HL-60 (cell line): Measurements from ENCODE around the gene PIK3C3.

Experiments used
- DNase-seq, 2 experiments: peaks; one replicate each; pipeline ENCODE4 v3.0.0-alpha.2; 2010 to 2020; ENCODE audit warnings: low read depth in 1 of 2, low spot score in 1 of 2
- H3K27ac ChIP-seq: fragments of 250-450 bp; sonication (Bioruptor Pico); replicated peaks from 2 replicates; pipeline ENCODE4 v1.5.1; 2020; ENCODE audit warnings: mild to moderate bottlenecking, moderate library complexity
- H3K27me3 ChIP-seq: fragments of 250-450 bp; sonication (Bioruptor Pico); 2 replicates; pipeline ENCODE4 v1.5.1; 2021; ENCODE audit warnings: mild to moderate bottlenecking, moderate library complexity; ENCODE audit not compliant: insufficient read depth, poor library complexity, severe bottlenecking
- H3K4me3 ChIP-seq: replicated peaks from 2 replicates; pipeline ENCODE4 v1.5.1; 2011; ENCODE audit warnings: mild to moderate bottlenecking, control low read depth, low read length; ENCODE audit not compliant: insufficient read depth
- GABPA ChIP-seq: IDR thresholded peaks from 2 replicates; pipeline ENCODE4 v1.6.1; 2012; ENCODE audit warnings: low read depth
- POLR2AphosphoS5 ChIP-seq: IDR thresholded peaks from 2 replicates; pipeline ENCODE4 v1.6.1; 2012; ENCODE audit warnings: low read depth
- SPI1 ChIP-seq: IDR thresholded peaks from 2 replicates; pipeline ENCODE4 v1.6.1; 2012; ENCODE audit warnings: low read depth, mild to moderate bottlenecking, borderline replicate concordance
- TF ChIP-seq, protein P1 (sequence below): IDR thresholded peaks from one replicate; pipeline ENCODE4 v1.5.1; 2011; ENCODE audit warnings: low read length, control low read depth, inconsistent platforms; ENCODE audit not compliant: insufficient read depth
- TF ChIP-seq, protein P2 (sequence below): IDR thresholded peaks from 2 replicates; pipeline ENCODE4 v1.6.1; 2012; ENCODE audit warnings: low read depth; ENCODE audit not compliant: insufficient replicate concordance

PIK3C3 gene

DNA sequence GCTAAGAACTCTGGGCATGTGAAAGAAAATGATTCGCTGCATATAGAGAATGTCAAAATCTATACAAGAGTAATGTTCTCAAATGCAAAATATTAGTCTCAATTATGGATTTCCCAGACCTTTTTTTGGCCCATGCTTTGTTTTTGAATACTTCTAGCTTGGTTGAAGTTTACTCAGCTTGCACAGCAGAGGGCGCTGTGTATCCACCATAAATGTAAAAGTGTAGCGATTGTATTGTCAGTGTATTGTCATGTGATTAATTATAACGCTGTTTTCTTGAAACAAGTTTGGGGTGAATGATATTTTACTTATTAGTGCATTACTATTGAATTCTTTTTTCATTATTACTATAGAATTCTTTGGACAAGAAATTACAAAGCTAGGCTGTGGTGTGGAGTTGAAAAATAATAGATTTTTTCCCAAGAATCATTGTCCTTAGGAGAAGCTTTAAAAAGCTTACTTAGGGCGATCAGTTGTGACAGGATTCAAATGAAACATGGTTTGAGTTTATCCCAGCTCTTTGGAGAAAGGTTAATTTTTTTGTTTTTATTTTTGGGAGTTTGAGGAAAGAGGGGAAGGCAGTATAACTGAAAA lies 98.3 kb downstream of the PIK3C3 start:
- no peak overlapping the region for H3K27ac ChIP-seq
- TF ChIP-seq, protein P1, sequence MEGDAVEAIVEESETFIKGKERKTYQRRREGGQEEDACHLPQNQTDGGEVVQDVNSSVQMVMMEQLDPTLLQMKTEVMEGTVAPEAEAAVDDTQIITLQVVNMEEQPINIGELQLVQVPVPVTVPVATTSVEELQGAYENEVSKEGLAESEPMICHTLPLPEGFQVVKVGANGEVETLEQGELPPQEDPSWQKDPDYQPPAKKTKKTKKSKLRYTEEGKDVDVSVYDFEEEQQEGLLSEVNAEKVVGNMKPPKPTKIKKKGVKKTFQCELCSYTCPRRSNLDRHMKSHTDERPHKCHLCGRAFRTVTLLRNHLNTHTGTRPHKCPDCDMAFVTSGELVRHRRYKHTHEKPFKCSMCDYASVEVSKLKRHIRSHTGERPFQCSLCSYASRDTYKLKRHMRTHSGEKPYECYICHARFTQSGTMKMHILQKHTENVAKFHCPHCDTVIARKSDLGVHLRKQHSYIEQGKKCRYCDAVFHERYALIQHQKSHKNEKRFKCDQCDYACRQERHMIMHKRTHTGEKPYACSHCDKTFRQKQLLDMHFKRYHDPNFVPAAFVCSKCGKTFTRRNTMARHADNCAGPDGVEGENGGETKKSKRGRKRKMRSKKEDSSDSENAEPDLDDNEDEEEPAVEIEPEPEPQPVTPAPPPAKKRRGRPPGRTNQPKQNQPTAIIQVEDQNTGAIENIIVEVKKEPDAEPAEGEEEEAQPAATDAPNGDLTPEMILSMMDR, result peak; percentile 79
- TF ChIP-seq SPI1, result no peak
- DNase-seq, result peak; percentile 15 to 75
- no peak overlapping the region for H3K4me3 ChIP-seq
- H3K27me3 ChIP-seq, result no peaks in the 10 kb centered on the region

DNA sequence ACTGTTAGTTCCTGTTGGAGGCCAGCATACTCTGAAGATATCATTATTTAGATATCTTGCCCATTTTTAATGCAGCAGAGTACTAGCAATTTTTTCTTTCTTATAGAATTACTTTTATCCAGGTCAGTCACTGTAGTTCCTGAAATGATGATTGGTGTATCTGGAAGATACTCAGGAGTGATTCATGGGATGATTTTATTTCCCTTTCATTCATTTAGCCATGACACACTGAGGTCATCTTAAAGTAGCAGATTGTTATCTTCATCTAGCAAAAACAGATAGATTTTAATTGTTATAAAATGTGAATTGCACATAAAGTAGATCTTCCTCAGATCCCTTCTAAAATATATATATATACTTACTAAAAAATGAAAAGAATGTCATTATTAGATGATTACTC lies 109.1 kb downstream of the PIK3C3 start:
- no peak for DNase-seq
- TF ChIP-seq, protein P1, result no peak
- TF ChIP-seq, protein P2, sequence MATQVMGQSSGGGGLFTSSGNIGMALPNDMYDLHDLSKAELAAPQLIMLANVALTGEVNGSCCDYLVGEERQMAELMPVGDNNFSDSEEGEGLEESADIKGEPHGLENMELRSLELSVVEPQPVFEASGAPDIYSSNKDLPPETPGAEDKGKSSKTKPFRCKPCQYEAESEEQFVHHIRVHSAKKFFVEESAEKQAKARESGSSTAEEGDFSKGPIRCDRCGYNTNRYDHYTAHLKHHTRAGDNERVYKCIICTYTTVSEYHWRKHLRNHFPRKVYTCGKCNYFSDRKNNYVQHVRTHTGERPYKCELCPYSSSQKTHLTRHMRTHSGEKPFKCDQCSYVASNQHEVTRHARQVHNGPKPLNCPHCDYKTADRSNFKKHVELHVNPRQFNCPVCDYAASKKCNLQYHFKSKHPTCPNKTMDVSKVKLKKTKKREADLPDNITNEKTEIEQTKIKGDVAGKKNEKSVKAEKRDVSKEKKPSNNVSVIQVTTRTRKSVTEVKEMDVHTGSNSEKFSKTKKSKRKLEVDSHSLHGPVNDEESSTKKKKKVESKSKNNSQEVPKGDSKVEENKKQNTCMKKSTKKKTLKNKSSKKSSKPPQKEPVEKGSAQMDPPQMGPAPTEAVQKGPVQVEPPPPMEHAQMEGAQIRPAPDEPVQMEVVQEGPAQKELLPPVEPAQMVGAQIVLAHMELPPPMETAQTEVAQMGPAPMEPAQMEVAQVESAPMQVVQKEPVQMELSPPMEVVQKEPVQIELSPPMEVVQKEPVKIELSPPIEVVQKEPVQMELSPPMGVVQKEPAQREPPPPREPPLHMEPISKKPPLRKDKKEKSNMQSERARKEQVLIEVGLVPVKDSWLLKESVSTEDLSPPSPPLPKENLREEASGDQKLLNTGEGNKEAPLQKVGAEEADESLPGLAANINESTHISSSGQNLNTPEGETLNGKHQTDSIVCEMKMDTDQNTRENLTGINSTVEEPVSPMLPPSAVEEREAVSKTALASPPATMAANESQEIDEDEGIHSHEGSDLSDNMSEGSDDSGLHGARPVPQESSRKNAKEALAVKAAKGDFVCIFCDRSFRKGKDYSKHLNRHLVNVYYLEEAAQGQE, result no peak
- TF ChIP-seq GABPA (no peak), POLR2AphosphoS5 (no peak), SPI1 (no peak)
- Histone ChIP-seq H3K4me3 (no peak overlapping the region), H3K27ac (no peak overlapping the region), H3K27me3 (no peaks in the 10 kb centered on the region)

DNA sequence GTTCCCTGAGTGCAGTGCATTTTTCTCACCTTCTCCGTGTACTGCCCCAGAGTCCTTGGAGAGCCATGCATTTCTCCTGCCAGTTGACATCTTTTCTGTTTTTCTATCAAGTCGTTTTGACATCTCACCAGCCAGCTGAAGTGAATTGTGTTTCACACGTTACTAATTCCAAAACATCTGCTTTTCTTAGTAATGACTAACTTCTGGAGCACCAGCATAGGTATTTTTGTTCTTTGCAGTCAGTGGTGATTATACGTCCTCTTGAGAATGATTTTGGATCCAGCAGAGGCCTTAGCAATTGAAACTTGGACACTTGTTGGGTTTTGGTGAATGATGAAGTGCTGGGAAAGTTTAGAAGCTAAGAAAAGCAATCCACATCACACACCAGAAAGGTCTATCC lies 112.5 kb downstream of the PIK3C3 start:
- DNase-seq, result no peak
- H3K27me3 ChIP-seq, result no peaks in the 10 kb centered on the region
- no peak overlapping the region for H3K4me3 ChIP-seq
- TF ChIP-seq GABPA (no peak), SPI1 (no peak), POLR2AphosphoS5 (no peak)
- TF ChIP-seq, protein P1, result no peak
- TF ChIP-seq, protein P2, result no peak
- no peak overlapping the region for H3K27ac ChIP-seq

DNA sequence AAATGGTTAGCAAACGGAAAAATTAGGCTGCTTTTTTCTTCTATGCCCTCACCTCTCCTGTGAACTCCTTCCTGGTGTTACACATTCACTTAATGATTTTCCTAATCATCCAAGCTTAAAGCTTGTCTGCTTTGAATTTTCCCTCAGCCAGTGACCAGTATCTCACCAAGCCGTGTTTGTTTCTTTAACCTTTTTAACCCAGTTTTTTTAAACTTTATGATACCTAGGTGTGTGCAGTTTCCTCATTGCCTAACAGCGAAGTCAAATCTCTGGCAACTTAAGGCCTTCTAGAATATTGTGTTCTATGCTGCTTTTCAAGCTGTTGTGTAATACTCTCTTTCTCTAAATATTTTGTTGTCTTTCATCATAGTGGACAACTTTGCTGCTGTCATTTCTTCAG lies 113.0 kb downstream of the PIK3C3 start:
- H3K27me3 ChIP-seq, result no peaks in the 10 kb centered on the region
- no peak for TF ChIP-seq SPI1
- TF ChIP-seq, protein P2, result no peak
- TF ChIP-seq, protein P1, result no peak
- TF ChIP-seq POLR2AphosphoS5, result no peak
- no peak for TF ChIP-seq GABPA
- DNase-seq, result no peak
- H3K27ac ChIP-seq, result no peak overlapping the region
- no peak overlapping the region for H3K4me3 ChIP-seq
